Measurements from ENCODE around the gene RIPPLY3.
"Not testable (repeated sequence)": the region's sequence is repeated elsewhere in the genome, so short reads cannot be mapped to it uniquely, and the experiment has no call there.

Gene RIPPLY3

DNA sequence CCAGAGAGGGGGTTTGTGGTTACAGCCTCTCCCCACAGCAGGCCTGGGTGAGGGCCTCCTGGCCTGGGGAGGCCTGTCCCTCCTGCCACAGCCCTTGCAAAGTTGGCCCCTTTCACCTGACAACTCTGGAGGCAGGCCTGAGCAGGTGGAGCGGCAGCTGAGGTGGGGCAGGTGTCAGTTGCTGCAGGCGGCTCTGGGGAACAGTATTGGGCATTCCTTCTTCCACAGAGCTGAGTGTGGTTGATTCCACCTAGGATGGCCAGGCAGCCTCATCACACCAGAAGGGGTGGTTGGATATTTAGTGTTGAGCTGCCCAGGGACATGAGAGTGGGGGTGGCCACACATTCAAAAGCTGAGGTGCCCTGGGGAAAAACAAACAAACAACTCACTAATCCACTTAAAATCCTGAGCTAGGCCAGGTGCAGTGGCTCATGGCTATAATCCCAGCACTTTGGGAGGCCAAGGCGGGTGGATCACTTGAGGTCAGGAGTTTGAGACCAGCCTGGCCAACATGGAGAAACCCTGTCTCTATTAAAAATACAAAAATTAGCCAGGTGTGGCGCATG lies 35.3 kb downstream of the RIPPLY3 start:
- Histone ChIP-seq H3K9ac (ENCODE audit: low read depth in 1 of 2, low read length in 2 of 2) (no peak overlapping the region), H3K27me3 (ENCODE audit: control insufficient read depth in 2 of 2, insufficient read depth in 2 of 2, low read length in 2 of 2) (no peaks in the 10 kb centered on the region), H3K27ac (ENCODE audit: low read depth in 2 of 2, low read length in 2 of 2) (no peak overlapping the region), H3K4me1 (ENCODE audit: control insufficient read depth in 2 of 2, insufficient read depth in 2 of 2, low read length in 2 of 2) (peaks cover 2 to 6% of the 10 kb centered on the region in 2 donors), H3K36me3 (ENCODE audit: control insufficient read depth in 2 of 2, insufficient read depth in 2 of 2, low read length in 2 of 2) (no peaks in the 10 kb centered on the region), H3K9me3 (ENCODE audit: control insufficient read depth in 2 of 2, low read length in 2 of 2) (no peaks in the 10 kb centered on the region), H3K4me3 (ENCODE audit: low read length in 2 of 2) (no peak overlapping the region)

DNA sequence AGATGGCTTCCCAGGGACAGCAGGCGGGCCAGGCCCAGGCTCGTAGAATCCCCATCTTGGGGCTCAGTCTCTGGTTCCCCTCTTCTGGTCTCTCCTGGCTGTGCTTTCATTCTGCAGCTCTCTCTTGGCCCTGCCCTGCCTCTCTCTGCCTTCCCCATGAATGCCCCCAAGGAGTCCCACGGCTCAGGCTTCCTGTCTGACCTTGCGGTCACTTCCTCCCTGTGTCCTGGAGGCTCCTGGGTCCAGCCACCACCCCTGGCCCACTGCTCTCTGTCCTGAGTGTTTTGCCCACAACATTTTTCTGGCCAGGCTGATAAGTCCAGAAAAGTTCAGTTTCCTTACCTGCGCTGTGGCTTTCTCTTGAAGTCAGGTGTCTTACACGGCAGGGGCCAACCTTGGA lies 37.3 kb downstream of the RIPPLY3 start:
- H3K4me3 ChIP-seq (ENCODE audit: low read length in 2 of 2) = no peak overlapping the region
- no peak overlapping the region for H3K27ac ChIP-seq (ENCODE audit: low read depth in 2 of 2, low read length in 2 of 2)
- no peaks in the 10 kb centered on the region for H3K9me3 ChIP-seq (ENCODE audit: control insufficient read depth in 2 of 2, low read length in 2 of 2)
- peaks cover 6 to 13% of the 10 kb centered on the region in 2 donors for H3K4me1 ChIP-seq (ENCODE audit: control insufficient read depth in 2 of 2, insufficient read depth in 2 of 2, low read length in 2 of 2)
- H3K27me3 ChIP-seq (ENCODE audit: control insufficient read depth in 2 of 2, insufficient read depth in 2 of 2, low read length in 2 of 2) = no peaks in the 10 kb centered on the region
- no peak overlapping the region for H3K9ac ChIP-seq (ENCODE audit: low read depth in 1 of 2, low read length in 2 of 2)
- no peaks in the 10 kb centered on the region for H3K36me3 ChIP-seq (ENCODE audit: control insufficient read depth in 2 of 2, insufficient read depth in 2 of 2, low read length in 2 of 2)

DNA sequence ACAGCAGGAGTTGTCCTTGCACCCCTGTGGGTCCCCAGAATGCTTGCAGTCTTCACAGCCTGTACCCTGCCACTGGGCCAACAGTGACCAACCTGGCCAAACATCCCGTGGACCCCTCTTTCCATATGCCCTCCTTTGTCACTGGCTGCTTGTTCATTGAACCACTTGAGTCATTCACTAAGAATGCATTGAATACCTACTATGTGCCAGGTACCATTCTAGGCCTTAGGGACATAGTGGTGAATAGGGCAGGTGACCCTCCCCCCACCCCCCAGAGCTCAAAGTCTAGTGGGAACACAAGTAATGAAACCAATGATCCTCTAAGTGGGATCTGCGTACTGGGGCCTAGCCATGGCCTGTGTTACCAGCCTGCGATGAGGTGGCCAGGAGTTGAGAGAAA lies 38.1 kb downstream of the RIPPLY3 start:
- H3K4me1 ChIP-seq (ENCODE audit: control insufficient read depth in 2 of 2, insufficient read depth in 2 of 2, low read length in 2 of 2) = peaks cover 6 to 13% of the 10 kb centered on the region in 2 donors
- H3K27ac ChIP-seq (ENCODE audit: low read depth in 2 of 2, low read length in 2 of 2) = no peak overlapping the region
- no peak overlapping the region for H3K4me3 ChIP-seq (ENCODE audit: low read length in 2 of 2)
- H3K36me3 ChIP-seq (ENCODE audit: control insufficient read depth in 2 of 2, insufficient read depth in 2 of 2, low read length in 2 of 2) = no peaks in the 10 kb centered on the region
- no peaks in the 10 kb centered on the region for H3K9me3 ChIP-seq (ENCODE audit: control insufficient read depth in 2 of 2, low read length in 2 of 2)
- H3K9ac ChIP-seq (ENCODE audit: low read depth in 1 of 2, low read length in 2 of 2) = no peak overlapping the region
- no peaks in the 10 kb centered on the region for H3K27me3 ChIP-seq (ENCODE audit: control insufficient read depth in 2 of 2, insufficient read depth in 2 of 2, low read length in 2 of 2)

DNA sequence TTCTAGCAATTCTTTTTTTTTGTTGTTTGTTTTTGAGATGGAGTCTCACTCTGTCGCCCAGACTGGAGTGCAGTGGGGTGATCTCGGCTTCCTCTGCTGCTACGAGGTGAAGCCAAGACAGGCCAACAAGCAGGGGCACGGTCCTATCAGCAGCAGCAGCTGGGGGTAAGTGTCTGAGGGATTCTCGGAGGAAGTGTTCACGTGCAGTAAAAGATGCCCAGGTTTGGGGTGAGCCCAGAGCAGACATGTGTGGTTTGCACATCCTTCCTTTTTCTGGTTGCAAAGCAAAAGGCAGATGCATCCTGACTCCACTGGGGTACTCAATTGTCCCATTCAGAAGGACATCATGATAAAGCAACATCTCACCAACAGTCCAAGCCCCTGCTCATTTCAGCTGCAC lies 38.6 kb downstream of the RIPPLY3 start:
- Histone ChIP-seq H3K27me3 (ENCODE audit: control insufficient read depth in 2 of 2, insufficient read depth in 2 of 2, low read length in 2 of 2) (no peaks in the 10 kb centered on the region), H3K4me1 (ENCODE audit: control insufficient read depth in 2 of 2, insufficient read depth in 2 of 2, low read length in 2 of 2) (peaks cover 6 to 13% of the 10 kb centered on the region in 2 donors), H3K27ac (ENCODE audit: low read depth in 2 of 2, low read length in 2 of 2) (no peak overlapping the region), H3K9ac (ENCODE audit: low read depth in 1 of 2, low read length in 2 of 2) (no peak overlapping the region), H3K36me3 (ENCODE audit: control insufficient read depth in 2 of 2, insufficient read depth in 2 of 2, low read length in 2 of 2) (no peaks in the 10 kb centered on the region), H3K9me3 (ENCODE audit: control insufficient read depth in 2 of 2, low read length in 2 of 2) (no peaks in the 10 kb centered on the region), H3K4me3 (ENCODE audit: low read length in 2 of 2) (no peak overlapping the region)

DNA sequence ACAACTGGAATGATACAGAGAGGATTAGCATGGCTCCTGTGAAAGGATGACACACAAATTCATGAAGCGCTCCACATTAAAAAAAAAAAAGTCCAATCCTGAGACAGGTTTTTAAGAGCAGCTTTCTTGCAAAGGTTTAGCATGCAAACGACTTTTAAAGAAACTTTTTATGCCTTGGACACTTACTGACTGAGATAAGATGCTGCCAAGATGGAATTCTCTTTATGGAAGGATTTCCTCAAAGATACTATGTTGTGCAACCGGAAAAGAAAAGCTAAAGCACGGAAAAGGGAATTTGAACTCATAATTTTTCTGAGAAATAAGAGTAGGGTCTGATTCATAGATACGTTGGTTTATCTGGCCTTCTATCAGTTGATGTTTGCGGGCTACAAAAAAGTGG lies 39.1 kb downstream of the RIPPLY3 start:
- no peak overlapping the region for H3K4me3 ChIP-seq (ENCODE audit: low read length in 2 of 2)
- no peak overlapping the region for H3K27ac ChIP-seq (ENCODE audit: low read depth in 2 of 2, low read length in 2 of 2)
- no peaks in the 10 kb centered on the region for H3K36me3 ChIP-seq (ENCODE audit: control insufficient read depth in 2 of 2, insufficient read depth in 2 of 2, low read length in 2 of 2)
- no peak overlapping the region for H3K9ac ChIP-seq (ENCODE audit: low read depth in 1 of 2, low read length in 2 of 2)
- no peaks in the 10 kb centered on the region for H3K9me3 ChIP-seq (ENCODE audit: control insufficient read depth in 2 of 2, low read length in 2 of 2)
- H3K27me3 ChIP-seq (ENCODE audit: control insufficient read depth in 2 of 2, insufficient read depth in 2 of 2, low read length in 2 of 2) = no peaks in the 10 kb centered on the region
- H3K4me1 ChIP-seq (ENCODE audit: control insufficient read depth in 2 of 2, insufficient read depth in 2 of 2, low read length in 2 of 2) = peaks cover 6 to 13% of the 10 kb centered on the region in 2 donors

DNA sequence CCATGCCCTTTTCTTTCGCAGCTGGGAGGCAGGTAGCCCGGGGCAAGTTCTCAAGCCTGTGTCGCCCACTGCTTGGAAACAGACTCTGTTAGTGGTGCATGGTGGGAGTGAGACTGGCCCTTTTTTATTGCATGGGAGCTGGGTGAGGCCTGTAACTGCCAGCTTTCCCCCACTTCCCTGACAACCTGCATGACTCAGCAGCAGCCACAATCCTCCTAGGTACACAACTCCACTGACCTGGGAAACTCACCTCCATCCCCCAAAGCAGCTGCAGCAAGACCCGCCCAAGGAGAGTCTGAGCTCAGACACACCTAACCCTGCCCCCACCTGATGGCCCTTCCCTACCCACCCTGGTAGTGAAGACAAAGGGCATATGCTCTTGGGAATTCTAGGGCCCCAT lies 40.6 kb downstream of the RIPPLY3 start:
- H3K9me3 ChIP-seq (ENCODE audit: control insufficient read depth in 2 of 2, low read length in 2 of 2) = no peaks in the 10 kb centered on the region
- peak overlapping the region in 1 of 2 donors; percentile 3 for H3K4me3 ChIP-seq (ENCODE audit: low read length in 2 of 2)
- H3K4me1 ChIP-seq (ENCODE audit: control insufficient read depth in 2 of 2, insufficient read depth in 2 of 2, low read length in 2 of 2) = peaks cover 6 to 13% of the 10 kb centered on the region in 2 donors
- no peaks in the 10 kb centered on the region for H3K27me3 ChIP-seq (ENCODE audit: control insufficient read depth in 2 of 2, insufficient read depth in 2 of 2, low read length in 2 of 2)
- H3K36me3 ChIP-seq (ENCODE audit: control insufficient read depth in 2 of 2, insufficient read depth in 2 of 2, low read length in 2 of 2) = no peaks in the 10 kb centered on the region
- H3K27ac ChIP-seq (ENCODE audit: low read depth in 2 of 2, low read length in 2 of 2) = peak overlapping the region; percentile 83 to 87
- H3K9ac ChIP-seq (ENCODE audit: low read depth in 1 of 2, low read length in 2 of 2) = peak overlapping the region in 1 of 2 donors; percentile 56

DNA sequence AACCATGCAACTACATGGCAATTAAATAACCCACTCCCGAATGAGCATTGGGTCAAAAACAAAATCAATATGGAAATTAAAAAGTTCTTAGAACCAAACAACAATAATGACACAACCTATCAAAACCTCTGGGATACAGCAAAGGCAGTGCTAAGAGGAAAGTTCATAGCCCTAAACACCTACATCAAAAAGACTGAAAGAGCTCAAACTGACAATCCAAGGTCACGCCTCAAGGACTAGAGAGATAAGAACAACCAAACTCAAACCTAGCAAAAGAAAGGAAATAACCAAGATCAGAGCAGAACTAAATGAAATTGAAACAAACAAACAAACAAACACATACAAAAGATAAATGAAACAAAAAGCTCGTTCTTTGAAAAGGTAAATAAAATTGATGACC lies 43.2 kb downstream of the RIPPLY3 start:
- H3K4me1 ChIP-seq (ENCODE audit: control insufficient read depth in 2 of 2, insufficient read depth in 2 of 2, low read length in 2 of 2) = peaks cover 6 to 13% of the 10 kb centered on the region in 2 donors
- H3K36me3 ChIP-seq (ENCODE audit: control insufficient read depth in 2 of 2, insufficient read depth in 2 of 2, low read length in 2 of 2); H3K4me3 ChIP-seq (ENCODE audit: low read length in 2 of 2); H3K27ac ChIP-seq (ENCODE audit: low read depth in 2 of 2, low read length in 2 of 2); H3K27me3 ChIP-seq (ENCODE audit: control insufficient read depth in 2 of 2, insufficient read depth in 2 of 2, low read length in 2 of 2); H3K9ac ChIP-seq (ENCODE audit: low read depth in 1 of 2, low read length in 2 of 2); H3K9me3 ChIP-seq (ENCODE audit: control insufficient read depth in 2 of 2, low read length in 2 of 2): not testable (repeated sequence)

DNA sequence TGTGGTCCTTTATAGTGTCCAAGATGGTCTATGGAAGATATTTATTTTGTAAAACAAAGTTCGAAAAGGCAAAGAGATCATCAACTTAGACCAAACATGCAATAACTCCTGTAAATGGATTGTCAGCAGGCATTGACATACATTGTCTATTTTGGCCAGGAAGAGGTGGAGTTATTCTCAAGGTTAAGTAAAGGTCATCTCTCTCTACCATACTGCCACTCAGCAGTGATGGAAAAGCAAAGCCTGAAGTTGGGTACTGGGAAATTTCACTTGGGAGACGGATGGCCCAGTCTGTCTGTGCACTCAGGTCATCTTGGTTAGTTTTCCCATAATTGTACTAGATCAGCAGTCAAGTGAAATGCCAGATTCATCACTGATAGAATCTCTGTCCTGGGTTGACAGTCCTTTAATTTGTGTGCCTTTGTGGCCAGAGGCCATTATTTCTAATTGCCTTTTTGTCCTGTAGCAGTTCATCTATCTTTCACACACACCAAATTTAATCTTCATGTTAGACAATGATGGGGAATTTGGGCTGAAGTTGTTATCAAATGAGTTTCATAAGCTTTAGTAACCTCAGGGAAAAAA lies 48.9 kb downstream of the RIPPLY3 start:
- Histone ChIP-seq H3K27ac (ENCODE audit: low read depth in 2 of 2, low read length in 2 of 2) (no peak overlapping the region), H3K27me3 (ENCODE audit: control insufficient read depth in 2 of 2, insufficient read depth in 2 of 2, low read length in 2 of 2) (no peaks in the 10 kb centered on the region), H3K4me1 (ENCODE audit: control insufficient read depth in 2 of 2, insufficient read depth in 2 of 2, low read length in 2 of 2) (peaks cover 4 to 5% of the 10 kb centered on the region in 2 donors), H3K4me3 (ENCODE audit: low read length in 2 of 2) (no peak overlapping the region), H3K9me3 (ENCODE audit: control insufficient read depth in 2 of 2, low read length in 2 of 2) (no peaks in the 10 kb centered on the region), H3K36me3 (ENCODE audit: control insufficient read depth in 2 of 2, insufficient read depth in 2 of 2, low read length in 2 of 2) (no peaks in the 10 kb centered on the region), H3K9ac (ENCODE audit: low read depth in 1 of 2, low read length in 2 of 2) (no peak overlapping the region)

DNA sequence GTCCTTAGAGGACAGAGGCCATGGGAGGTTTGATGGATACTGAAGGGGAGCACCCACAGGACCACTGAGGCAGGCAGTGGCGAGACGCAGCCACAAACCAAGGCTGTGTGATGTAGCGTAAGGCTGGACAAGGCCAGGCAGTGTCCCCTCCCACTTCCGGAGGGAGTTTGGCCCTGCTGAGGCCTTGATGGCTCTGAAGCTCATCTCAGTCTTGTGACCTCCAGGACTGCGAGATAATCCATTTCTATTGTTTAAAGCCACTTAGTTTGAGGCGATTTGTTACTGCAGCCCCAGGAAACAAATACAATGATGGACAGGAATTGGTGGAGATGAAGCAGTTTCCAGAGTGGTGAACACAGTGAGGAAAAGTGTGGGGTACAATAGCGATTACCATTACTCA lies 51.1 kb downstream of the RIPPLY3 start:
- H3K9ac ChIP-seq (ENCODE audit: low read depth in 1 of 2, low read length in 2 of 2) = no peak overlapping the region
- no peak overlapping the region for H3K4me3 ChIP-seq (ENCODE audit: low read length in 2 of 2)
- no peak overlapping the region for H3K27ac ChIP-seq (ENCODE audit: low read depth in 2 of 2, low read length in 2 of 2)
- no peaks in the 10 kb centered on the region for H3K36me3 ChIP-seq (ENCODE audit: control insufficient read depth in 2 of 2, insufficient read depth in 2 of 2, low read length in 2 of 2)
- peaks cover 8 to 9% of the 10 kb centered on the region in 2 donors for H3K4me1 ChIP-seq (ENCODE audit: control insufficient read depth in 2 of 2, insufficient read depth in 2 of 2, low read length in 2 of 2)
- H3K9me3 ChIP-seq (ENCODE audit: control insufficient read depth in 2 of 2, low read length in 2 of 2) = no peaks in the 10 kb centered on the region
- no peaks in the 10 kb centered on the region for H3K27me3 ChIP-seq (ENCODE audit: control insufficient read depth in 2 of 2, insufficient read depth in 2 of 2, low read length in 2 of 2)

DNA sequence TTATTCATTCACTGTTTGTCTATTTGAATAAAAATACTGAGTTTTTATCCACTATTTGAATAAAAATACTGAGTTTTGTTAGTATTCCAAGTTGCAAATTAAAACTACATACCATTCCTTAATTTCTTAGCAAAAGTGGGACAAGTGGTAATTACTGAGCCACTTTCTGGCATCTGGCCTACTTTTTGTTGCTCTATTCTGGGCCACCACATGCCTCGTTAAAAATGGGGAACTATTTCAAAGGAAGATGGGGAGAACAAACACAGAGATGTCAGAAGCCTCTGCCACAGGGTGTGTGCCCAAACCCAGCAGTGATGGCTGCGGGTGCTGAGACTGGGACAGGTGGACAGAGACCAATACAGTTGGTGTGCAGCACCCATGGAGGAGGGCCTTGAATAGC lies 51.8 kb downstream of the RIPPLY3 start:
- Histone ChIP-seq H3K9ac (ENCODE audit: low read depth in 1 of 2, low read length in 2 of 2) (no peak overlapping the region), H3K27me3 (ENCODE audit: control insufficient read depth in 2 of 2, insufficient read depth in 2 of 2, low read length in 2 of 2) (no peaks in the 10 kb centered on the region), H3K27ac (ENCODE audit: low read depth in 2 of 2, low read length in 2 of 2) (no peak overlapping the region), H3K36me3 (ENCODE audit: control insufficient read depth in 2 of 2, insufficient read depth in 2 of 2, low read length in 2 of 2) (no peaks in the 10 kb centered on the region), H3K4me3 (ENCODE audit: low read length in 2 of 2) (no peak overlapping the region), H3K4me1 (ENCODE audit: control insufficient read depth in 2 of 2, insufficient read depth in 2 of 2, low read length in 2 of 2) (peaks cover 8 to 9% of the 10 kb centered on the region in 2 donors), H3K9me3 (ENCODE audit: control insufficient read depth in 2 of 2, low read length in 2 of 2) (no peaks in the 10 kb centered on the region)

Data from mucosa of rectum (tissue), 2 donors.